Fibroblast of lung (primary cell): ENCODE measurements around the gene TRAPPC2L. TPM values are rescaled to one million over a fixed set of nuclear protein-coding genes. Genes with fewer than 3 reads are reported as not detected.

Experiments used
- DNase-seq, 2 donors: peaks; one replicate each; pipeline versions ENCODE4 v3.0.0 to v3.0.0-alpha.2; 2010; ENCODE audit warnings: low read depth in 2 of 2
- H2AFZ ChIP-seq: 2 replicates; pipeline ENCODE4 v1.5.1; 2012; ENCODE audit warnings: low read length, control low read depth, inconsistent platforms
- H3K27ac ChIP-seq: 2 replicates; pipeline ENCODE4 v1.5.1; 2011; ENCODE audit warnings: low read length, control low read depth; ENCODE audit not compliant: insufficient read depth
- H3K27me3 ChIP-seq: 2 replicates; pipeline ENCODE4 v1.5.1; 2011; ENCODE audit warnings: mild to moderate bottlenecking, low read length; ENCODE audit not compliant: control insufficient read depth, insufficient read depth
- H3K36me3 ChIP-seq: 2 replicates; pipeline ENCODE4 v1.5.1; 2011; ENCODE audit warnings: low read length; ENCODE audit not compliant: control insufficient read depth, insufficient read depth
- H3K4me1 ChIP-seq: 2 replicates; pipeline ENCODE4 v1.5.1; 2011; ENCODE audit warnings: low read length; ENCODE audit not compliant: control insufficient read depth, insufficient read depth; ENCODE audit errors: extremely low read depth
- H3K4me2 ChIP-seq: 2 replicates; pipeline ENCODE4 v1.5.1; 2011; ENCODE audit warnings: low read length, control low read depth; ENCODE audit not compliant: insufficient read depth; ENCODE audit errors: extremely low read depth
- H3K4me3 ChIP-seq, 4 experiments: fragments of 200-600 bp in 1 of 4; sonication (generic) in 1 of 4; replicated peaks in 1 of 4; 2 replicates each; pipeline ENCODE4 v1.5.1; 2011 to 2016; ENCODE audit warnings: low read length in 4 of 4, low read depth in 3 of 4, mild to moderate bottlenecking in 3 of 4, control low read depth in 2 of 4, inconsistent platforms in 1 of 4, mixed read lengths in 1 of 4; ENCODE audit not compliant: insufficient read depth in 1 of 4; ENCODE audit errors: control extremely low read depth in 1 of 4
- H3K79me2 ChIP-seq: 2 replicates; pipeline ENCODE4 v1.5.1; 2012; ENCODE audit warnings: mild to moderate bottlenecking, low read length, inconsistent platforms; ENCODE audit not compliant: control insufficient read depth, insufficient read depth
- H3K9ac ChIP-seq: 2 replicates; pipeline ENCODE4 v1.5.1; 2011; ENCODE audit warnings: mild to moderate bottlenecking, low read length, control low read depth; ENCODE audit not compliant: insufficient read depth
- H3K9me3 ChIP-seq: 2 replicates; pipeline ENCODE4 v1.5.1; 2012; ENCODE audit warnings: low read depth, low read length; ENCODE audit not compliant: control insufficient read depth, insufficient read depth
- H4K20me1 ChIP-seq: 2 replicates; pipeline ENCODE4 v1.5.1; 2011; ENCODE audit warnings: low read length; ENCODE audit not compliant: control insufficient read depth, insufficient read depth; ENCODE audit errors: extremely low read depth
- EZH2 ChIP-seq: IDR thresholded peaks from 2 replicates; pipeline ENCODE4 v1.5.1; 2012; ENCODE audit warnings: low read length, control low read depth, mild to moderate bottlenecking; ENCODE audit errors: missing control alignments
- polyA plus RNA-seq, 2 donors: library from polyadenylated mRNA; depleted of rRNA in 1 of 2; stranded (reverse) in 1 of 2; unstranded in 1 of 2; fragments of >200 nt; gene quantifications; 2 replicates each; pipeline ENCODE4 v1.2.1, GENCODE V29; 2011 to 2012; ENCODE audit warnings: missing spikeins in 1 of 2
- total RNA-seq: library from RNA; depleted of rRNA; stranded (reverse); fragments of >200 nt; gene quantifications from 2 replicates; pipeline ENCODE4 v1.2.1, GENCODE V29; 2014
- TF ChIP-seq, protein P1 (sequence below), 2 donors: IDR thresholded peaks in 1 of 2; conservative IDR thresholded peaks in 1 of 2; 1 replicate in 1 of 2; 2 replicates in 1 of 2; pipeline ENCODE4 v1.5.1; 2011 to 2012; ENCODE audit warnings: low read length in 2 of 2, control low read depth in 1 of 2, inconsistent platforms in 1 of 2, low read depth in 1 of 2, mild to moderate bottlenecking in 1 of 2

TRAPPC2L gene
- total and polyA plus RNA-seq, 2 donors (not counting 1 experiment from before 2014, with no cell fraction given), result 47.7 to 63.7 TPM

DNA sequence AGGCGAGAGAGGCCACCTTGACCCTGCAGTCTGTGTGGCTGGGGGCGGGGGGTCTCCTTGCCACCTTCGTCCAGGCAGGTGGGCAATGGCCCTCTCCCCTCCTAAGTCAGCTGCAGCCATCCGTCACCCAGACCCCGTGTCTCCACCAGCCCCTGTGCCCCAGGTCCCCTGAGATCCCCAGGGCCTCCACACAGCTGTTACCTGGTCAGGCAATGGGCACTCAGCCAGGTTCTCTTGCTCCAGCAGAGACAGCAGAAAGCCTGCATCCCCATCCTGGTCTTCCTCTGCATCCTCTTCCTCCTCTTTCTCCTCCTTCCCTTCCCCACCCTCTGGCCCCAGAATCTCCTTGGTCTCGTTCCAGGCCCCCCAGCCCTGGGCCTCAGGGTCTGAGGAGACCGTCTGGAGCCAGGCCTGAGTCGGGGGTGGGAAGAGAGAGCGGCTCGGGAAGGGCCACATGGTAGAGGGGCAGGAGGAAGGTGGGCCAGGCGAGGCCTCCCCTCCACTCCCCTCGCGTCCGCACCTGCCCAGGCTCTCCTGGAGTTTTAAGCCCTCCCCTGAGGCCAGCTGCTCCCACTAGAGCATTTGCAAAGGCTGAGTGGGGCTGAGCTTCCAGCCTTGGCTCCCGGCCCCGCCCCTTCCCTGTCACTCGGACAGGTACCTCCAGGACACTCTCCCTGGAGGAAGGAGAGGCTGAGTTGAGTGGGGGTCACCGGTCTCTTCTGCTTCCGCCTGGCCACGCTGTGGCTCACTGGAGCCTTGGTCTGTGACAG, 9.4 kb downstream of the TRAPPC2L start, which contains the start of gene PABPN1L:
TSS of gene PABPN1L (minus strand) at position 510 of the 770 bp plus-strand sequence. CDS start at position 456, 54 bp downstream.
- no peak for DNase-seq
- H3K4me1 ChIP-seq, result no peaks in the 10 kb centered on the region
- no peaks in the 10 kb centered on the region for H3K9me3 ChIP-seq
- H3K27ac ChIP-seq, result no peak within 1 kb of the TSS
- no peak within 1 kb of the TSS for H3K9ac ChIP-seq
- no peaks in the 10 kb centered on the region for H4K20me1 ChIP-seq
- TF ChIP-seq, protein P1, sequence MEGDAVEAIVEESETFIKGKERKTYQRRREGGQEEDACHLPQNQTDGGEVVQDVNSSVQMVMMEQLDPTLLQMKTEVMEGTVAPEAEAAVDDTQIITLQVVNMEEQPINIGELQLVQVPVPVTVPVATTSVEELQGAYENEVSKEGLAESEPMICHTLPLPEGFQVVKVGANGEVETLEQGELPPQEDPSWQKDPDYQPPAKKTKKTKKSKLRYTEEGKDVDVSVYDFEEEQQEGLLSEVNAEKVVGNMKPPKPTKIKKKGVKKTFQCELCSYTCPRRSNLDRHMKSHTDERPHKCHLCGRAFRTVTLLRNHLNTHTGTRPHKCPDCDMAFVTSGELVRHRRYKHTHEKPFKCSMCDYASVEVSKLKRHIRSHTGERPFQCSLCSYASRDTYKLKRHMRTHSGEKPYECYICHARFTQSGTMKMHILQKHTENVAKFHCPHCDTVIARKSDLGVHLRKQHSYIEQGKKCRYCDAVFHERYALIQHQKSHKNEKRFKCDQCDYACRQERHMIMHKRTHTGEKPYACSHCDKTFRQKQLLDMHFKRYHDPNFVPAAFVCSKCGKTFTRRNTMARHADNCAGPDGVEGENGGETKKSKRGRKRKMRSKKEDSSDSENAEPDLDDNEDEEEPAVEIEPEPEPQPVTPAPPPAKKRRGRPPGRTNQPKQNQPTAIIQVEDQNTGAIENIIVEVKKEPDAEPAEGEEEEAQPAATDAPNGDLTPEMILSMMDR (conservative IDR thresholded peaks at IDR 0.05 in 1 of 2, IDR thresholded peaks at IDR 0.05 in 1 of 2; ENCODE audit: low read depth in 1 of 2, low read length in 2 of 2), result no peak
- no peak for TF ChIP-seq EZH2
- H3K36me3 ChIP-seq, result peaks cover 3% of the 10 kb centered on the region
- H3K4me2 ChIP-seq, result no peak within 1 kb of the TSS
- H3K4me3 ChIP-seq, result no peak within 1 kb of the TSS
- H3K27me3 ChIP-seq, result peaks cover 8% of the 10 kb centered on the region
- no peaks in the 10 kb centered on the region for H3K79me2 ChIP-seq
- H2AFZ ChIP-seq, result no peak within 1 kb of the TSS

DNA sequence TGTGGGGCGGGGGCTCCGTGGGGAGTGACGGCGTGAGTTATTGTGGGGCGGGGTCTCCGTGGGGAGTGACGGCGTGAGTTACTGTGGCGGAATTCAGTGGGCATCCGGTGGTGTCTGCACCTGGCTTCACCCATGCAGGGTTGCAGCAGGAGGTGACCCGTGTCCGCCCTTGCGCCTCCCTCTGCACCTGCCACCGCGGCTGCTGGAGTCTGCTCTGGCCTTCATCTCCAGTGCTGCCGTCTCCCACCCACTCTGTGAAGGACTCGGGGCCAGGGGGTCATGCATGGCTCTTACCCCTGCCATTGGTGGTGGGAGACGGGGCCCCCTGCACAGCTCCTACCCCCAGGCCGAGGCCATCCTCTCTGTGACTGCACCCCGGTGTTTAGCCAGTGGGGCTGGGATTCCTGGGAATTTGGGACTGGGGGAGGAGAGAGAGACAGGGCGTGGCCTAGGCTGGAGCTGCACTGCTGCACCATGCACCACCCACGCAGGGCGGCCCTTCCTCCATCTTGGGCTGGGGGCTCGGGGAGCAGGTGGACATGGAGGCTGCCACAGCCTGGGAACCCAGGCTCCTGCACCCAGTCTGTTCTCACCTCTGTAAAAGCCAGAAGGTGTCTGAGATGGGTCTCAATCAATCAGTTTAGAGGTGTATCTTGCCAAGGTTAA, 10.8 kb downstream of the TRAPPC2L start:
- Histone ChIP-seq H2AFZ (no peak overlapping the region), H3K9ac (no peak overlapping the region), H3K9me3 (no peaks in the 10 kb centered on the region), H3K4me1 (no peaks in the 10 kb centered on the region), H3K4me3 (no peak overlapping the region), H3K4me2 (no peak overlapping the region), H4K20me1 (no peaks in the 10 kb centered on the region), H3K27ac (no peak overlapping the region), H3K79me2 (no peaks in the 10 kb centered on the region), H3K27me3 (peaks cover 12% of the 10 kb centered on the region), H3K36me3 (no peaks in the 10 kb centered on the region)
- no peak for TF ChIP-seq EZH2
- TF ChIP-seq, protein P1 (conservative IDR thresholded peaks at IDR 0.05 in 1 of 2, IDR thresholded peaks at IDR 0.05 in 1 of 2; ENCODE audit: low read depth in 1 of 2, low read length in 2 of 2), result no peak
- no peak for DNase-seq

DNA sequence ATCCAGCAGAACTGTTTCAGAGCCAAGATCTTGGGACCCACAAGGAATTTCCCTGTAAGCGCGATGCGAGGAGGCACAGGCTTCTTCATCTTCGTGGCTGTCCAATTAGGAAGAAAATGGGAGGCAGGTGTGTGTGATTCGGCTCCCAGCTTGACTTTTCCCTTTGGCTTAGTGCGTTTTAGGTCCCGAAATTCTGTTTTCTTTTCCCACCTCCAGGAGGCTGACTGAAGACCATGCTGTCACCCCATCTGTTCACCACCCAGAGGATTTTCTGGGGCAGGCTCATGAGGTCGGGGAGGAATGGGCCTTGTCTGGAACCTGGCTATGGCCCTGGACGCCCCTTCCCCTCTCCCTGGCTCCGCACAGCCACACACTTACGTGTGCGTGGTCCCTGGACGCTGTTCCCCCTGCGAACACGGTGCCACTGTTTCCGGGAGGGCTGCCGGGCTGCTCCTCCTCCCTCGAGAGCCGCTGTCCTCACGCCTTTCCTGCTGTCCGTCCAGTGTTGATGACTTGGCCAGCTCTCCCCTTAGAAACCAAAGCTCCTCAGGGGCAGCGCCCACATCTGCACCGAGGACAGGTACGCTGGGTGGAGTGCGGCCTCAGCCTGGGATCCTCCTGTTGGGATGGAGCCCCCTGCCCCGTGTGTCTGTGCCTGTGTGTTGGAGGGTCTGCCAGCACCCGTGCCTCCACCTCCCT, 12.2 kb downstream of the TRAPPC2L start:
- Histone ChIP-seq H4K20me1 (no peaks in the 10 kb centered on the region), H3K36me3 (no peaks in the 10 kb centered on the region), H3K9ac (no peak overlapping the region), H3K27ac (no peak overlapping the region), H3K4me1 (no peaks in the 10 kb centered on the region), H2AFZ (no peak overlapping the region), H3K27me3 (peaks cover 12% of the 10 kb centered on the region), H3K4me3 (no peak overlapping the region), H3K9me3 (no peaks in the 10 kb centered on the region), H3K79me2 (no peaks in the 10 kb centered on the region), H3K4me2 (no peak overlapping the region)
- no peak for DNase-seq
- TF ChIP-seq, protein P1 (conservative IDR thresholded peaks at IDR 0.05 in 1 of 2, IDR thresholded peaks at IDR 0.05 in 1 of 2; ENCODE audit: low read depth in 1 of 2, low read length in 2 of 2), result no peak
- no peak for TF ChIP-seq EZH2
